SKM-1 (cell line): ENCODE measurements around the gene RPS8.
A peak's percentile ranks its signal among the peaks of the same experiment; 100 is the strongest.
"Not testable (repeated sequence)": the region's sequence is repeated elsewhere in the genome, so short reads cannot be mapped to it uniquely, and the experiment has no call there.

Experiments used
- DNase-seq: peaks from one replicate; lab custom pipeline; 2025; ENCODE audit not compliant: unreplicated experiment; lab: John Stamatoyannopoulos, UW

RPS8 gene

GRCh38 chr1:44780583-44781121 is 5.3 kb downstream of the RPS8 start:
- DNase-seq = no peak

GRCh38 chr1:44783697-44784093 is 8.4 kb downstream of the RPS8 start:
- no peak for DNase-seq

- no peak for DNase-seq
These were observed 9.0 kb downstream of the RPS8 start for GRCh38 chr1:44784094-44785028.

- DNase-seq = no peak
These were observed 9.7 kb downstream of the RPS8 start for GRCh38 chr1:44785029-44785380.

GRCh38 chr1:44785501-44786137 is 10.3 kb downstream of the RPS8 start:
- no peak for DNase-seq

- peak; percentile 28 for DNase-seq
These were observed 10.9 kb downstream of the RPS8 start for GRCh38 chr1:44786138-44786840.

GRCh38 chr1:44786841-44787426 is 11.6 kb downstream of the RPS8 start:
- DNase-seq = no peak

- no peak for DNase-seq
These were observed 12.2 kb downstream of the RPS8 start for GRCh38 chr1:44787506-44787905.

GRCh38 chr1:44788120-44788860 is 12.9 kb downstream of the RPS8 start, which contains the start of gene BEST4:
Gene BEST4, minus strand, starts transcription at chr1:44788170. Its CDS starts 465 bp downstream, at chr1:44787705.
- DNase-seq = no peak

- DNase-seq = no peak
These were observed 15.8 kb downstream of the RPS8 start for GRCh38 chr1:44790968-44791801.

GRCh38 chr1:44792736-44793502 is 17.6 kb downstream of the RPS8 start:
- no peak for DNase-seq

- DNase-seq = not testable (repeated sequence)
These were observed 22.5 kb downstream of the RPS8 start for GRCh38 chr1:44797886-44798285.

GRCh38 chr1:44798481-44799365 is 23.4 kb downstream of the RPS8 start:
- no peak for DNase-seq

- peak; percentile 91 for DNase-seq
These were observed 24.6 kb downstream of the RPS8 start, which contains the start of gene PLK3 for GRCh38 chr1:44799770-44800584. Gene PLK3, plus strand, starts transcription at chr1:44800377. Its CDS starts 87 bp downstream, at chr1:44800464.

- no peak for DNase-seq
These were observed 26.4 kb downstream of the RPS8 start for GRCh38 chr1:44801491-44802305.
